Measurements from ENCODE around the gene FGFBP3.

GRCh38 chr10:91880310-91880709, 29.0 kb downstream of the FGFBP3 start:
- TF ChIP-seq RFX5 (IDR thresholded peaks at IDR 0.05; ENCODE audit: low read depth, low read length) (no peak), CTCF (conservative IDR thresholded peaks at IDR 0.05; ENCODE audit: low read depth, low read length) (no peak), POLR2A (IDR thresholded peaks at IDR 0.05; ENCODE audit: low read depth, low read length) (no peak), CEBPB (IDR thresholded peaks at IDR 0.05; ENCODE audit: low read depth, low read length) (no peak), MXI1 (IDR thresholded peaks at IDR 0.05; ENCODE audit: borderline replicate concordance, low read depth, low read length) (no peak), RCOR1 (IDR thresholded peaks at IDR 0.05; ENCODE audit: insufficient replicate concordance, low read length) (no peak), MAFK (IDR thresholded peaks at IDR 0.05; ENCODE audit: low read depth, low read length) (no peak), SMC3 (IDR thresholded peaks at IDR 0.05; ENCODE audit: low read depth, low read length) (no peak), CHD1 (IDR thresholded peaks at IDR 0.05; ENCODE audit: low read depth, low read length) (no peak), RAD21 (IDR thresholded peaks at IDR 0.05; ENCODE audit: low read length) (no peak), FOS (IDR thresholded peaks at IDR 0.05; ENCODE audit: low read depth, low read length) (no peak)

Measured in IMR-90 (cell line).